GM21390 (cell line): ENCODE results near the gene IL1RAP.
A peak's percentile ranks its signal among the peaks of the same experiment; 100 is the strongest.

Experiments used
- ATAC-seq: cut with Tn5 transposase; IDR thresholded peaks from one replicate; pipeline ENCODE4 v1.9.1; 2021; ENCODE audit not compliant: unreplicated experiment

IL1RAP gene

DNA sequence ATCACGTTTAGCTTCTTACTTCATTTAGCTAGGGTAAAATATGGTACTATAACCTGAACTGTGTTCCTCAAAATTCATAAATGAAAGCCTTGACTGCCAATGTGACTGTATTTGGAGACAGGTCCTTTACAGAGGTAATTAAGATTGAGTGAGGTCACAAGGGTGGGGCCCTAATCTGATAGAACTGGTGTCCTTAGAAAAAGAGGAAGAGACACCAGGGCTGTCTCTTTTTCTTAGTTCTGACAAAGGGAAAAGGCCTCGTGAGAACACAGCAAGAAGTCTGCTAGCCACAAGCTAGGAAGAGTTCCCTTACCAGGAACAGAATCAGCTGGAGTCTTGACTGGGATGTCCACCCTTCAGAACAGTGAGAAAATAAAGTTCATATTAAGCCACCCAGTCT, 185.9 kb downstream of the IL1RAP start:
- no peak for ATAC-seq

DNA sequence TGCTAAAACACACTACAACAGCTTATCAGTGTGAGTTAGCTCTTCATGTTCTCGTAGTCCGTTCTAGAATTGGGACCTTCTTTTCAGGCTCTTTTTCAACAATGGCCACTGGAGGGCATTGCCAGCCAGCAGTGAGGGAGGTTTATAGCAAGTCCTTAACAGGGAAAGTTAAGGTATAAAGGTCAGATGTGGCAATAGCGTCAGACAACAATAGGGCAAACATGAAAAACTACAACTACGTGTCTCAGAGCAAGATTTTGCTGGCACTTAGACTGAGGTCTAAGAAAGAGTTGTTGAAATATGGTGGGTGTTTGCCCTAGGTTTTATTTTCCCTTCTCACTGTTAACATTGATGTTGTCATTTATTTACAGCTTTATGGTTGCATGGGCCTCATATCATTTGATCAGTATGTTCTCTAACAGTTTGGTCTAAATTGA, 187.2 kb downstream of the IL1RAP start:
- peak; percentile 48 for ATAC-seq

GRCh38 chr3:190706582-190706981, 192.7 kb downstream of the IL1RAP start:
- no peak for ATAC-seq
